ENCODE data around the gene CHST10. TPM values are rescaled to one million over a fixed set of nuclear protein-coding genes. Genes with fewer than 3 reads are reported as not detected.

The CHST10 gene
- total RNA-seq, 6 experiments from 2014 or later = 0.19 to 0.88 (median 0.50) TPM

- H3K27me3 ChIP-seq = no peaks in the 10 kb centered on the region
- H3K4me3 ChIP-seq = no peak overlapping the region
- no peak for DNase-seq
- H3K9me3 ChIP-seq = no peaks in the 10 kb centered on the region
- H3K36me3 ChIP-seq = no peaks in the 10 kb centered on the region
- H3K27ac ChIP-seq = no peak overlapping the region
- intact Hi-C loops (cut with DNase I) = no loop called here
- WGBS (ENCODE audit: insufficient coverage, low coverage, low lambda C conversion rate, missing lambda C conversion rate) = 90% methylated on average over 4 of the region's 4 CpGs
- H3K4me1 ChIP-seq = no peaks in the 10 kb centered on the region
- TF ChIP-seq CTCF (IDR thresholded peaks at IDR 0.05) (no peak), POLR2A (IDR thresholded peaks at IDR 0.05) (no peak)
- no peak for ATAC-seq
Observed at GRCh38 chr2:100425107-100425506, 7.6 kb upstream of the CHST10 start.

- intact Hi-C loops (cut with DNase I) = no loop called here
- ATAC-seq = no peak
- WGBS (ENCODE audit: insufficient coverage, low coverage, low lambda C conversion rate, missing lambda C conversion rate) = 55% methylated on average over 3 of the region's 4 CpGs
- Histone ChIP-seq H3K36me3 (no peaks in the 10 kb centered on the region), H3K27me3 (no peaks in the 10 kb centered on the region), H3K27ac (no peak overlapping the region), H3K4me3 (no peak overlapping the region), H3K9me3 (no peaks in the 10 kb centered on the region), H3K4me1 (no peaks in the 10 kb centered on the region)
- TF ChIP-seq CTCF (IDR thresholded peaks at IDR 0.05) = no peak
- no peak for TF ChIP-seq POLR2A (IDR thresholded peaks at IDR 0.05)
- DNase-seq = no peak
Observed at GRCh38 chr2:100424277-100424875, 6.9 kb upstream of the CHST10 start.

GRCh38 chr2:100423631-100424030 lies 6.2 kb upstream of the CHST10 start:
- Histone ChIP-seq H3K27me3 (no peaks in the 10 kb centered on the region), H3K36me3 (no peaks in the 10 kb centered on the region), H3K4me1 (no peaks in the 10 kb centered on the region), H3K27ac (no peak overlapping the region), H3K9me3 (no peaks in the 10 kb centered on the region), H3K4me3 (no peak overlapping the region)
- TF ChIP-seq POLR2A (IDR thresholded peaks at IDR 0.05) (no peak), CTCF (IDR thresholded peaks at IDR 0.05) (no peak)
- 73% methylated on average over 1 of the region's 1 CpG for WGBS (ENCODE audit: insufficient coverage, low coverage, low lambda C conversion rate, missing lambda C conversion rate)
- ATAC-seq (no peak), DNase-seq (no peak)
- intact Hi-C loops (cut with DNase I) = no loop called here

- peak; percentile 56 to 76 (median 61) for ATAC-seq
Observed at GRCh38 chr2:100422320-100423055, 5.0 kb upstream of the CHST10 start.

More at GRCh38 chr2:100422320-100423055, 5.0 kb upstream of the CHST10 start:
- H3K4me3 ChIP-seq = no peak overlapping the region
- DNase-seq = no peak
- H3K27me3 ChIP-seq = no peaks in the 10 kb centered on the region
- WGBS (ENCODE audit: insufficient coverage, low coverage, low lambda C conversion rate, missing lambda C conversion rate) = 77% methylated on average over 4 of the region's 4 CpGs
- no peak for TF ChIP-seq POLR2A (IDR thresholded peaks at IDR 0.05)
- TF ChIP-seq CTCF (IDR thresholded peaks at IDR 0.05) = peak; percentile 29 to 53 (median 43)
- no peaks in the 10 kb centered on the region for H3K4me1 ChIP-seq
- no peak overlapping the region for H3K27ac ChIP-seq
- H3K9me3 ChIP-seq = no peaks in the 10 kb centered on the region
- H3K36me3 ChIP-seq = no peaks in the 10 kb centered on the region
- intact Hi-C loops (cut with DNase I) = no loop called here
